Superior temporal gyrus (tissue), 1 donor: Measurements from ENCODE around the gene HELZ.
"Not testable (repeated sequence)": the region's sequence is repeated elsewhere in the genome, so short reads cannot be mapped to it uniquely, and the experiment has no call there.

ENCODE experiments used
- DNase-seq: peaks from one replicate; pipeline ENCODE4 v3.0.0-alpha.2; 2016; ENCODE audit errors: extremely low spot score

Gene HELZ

DNA sequence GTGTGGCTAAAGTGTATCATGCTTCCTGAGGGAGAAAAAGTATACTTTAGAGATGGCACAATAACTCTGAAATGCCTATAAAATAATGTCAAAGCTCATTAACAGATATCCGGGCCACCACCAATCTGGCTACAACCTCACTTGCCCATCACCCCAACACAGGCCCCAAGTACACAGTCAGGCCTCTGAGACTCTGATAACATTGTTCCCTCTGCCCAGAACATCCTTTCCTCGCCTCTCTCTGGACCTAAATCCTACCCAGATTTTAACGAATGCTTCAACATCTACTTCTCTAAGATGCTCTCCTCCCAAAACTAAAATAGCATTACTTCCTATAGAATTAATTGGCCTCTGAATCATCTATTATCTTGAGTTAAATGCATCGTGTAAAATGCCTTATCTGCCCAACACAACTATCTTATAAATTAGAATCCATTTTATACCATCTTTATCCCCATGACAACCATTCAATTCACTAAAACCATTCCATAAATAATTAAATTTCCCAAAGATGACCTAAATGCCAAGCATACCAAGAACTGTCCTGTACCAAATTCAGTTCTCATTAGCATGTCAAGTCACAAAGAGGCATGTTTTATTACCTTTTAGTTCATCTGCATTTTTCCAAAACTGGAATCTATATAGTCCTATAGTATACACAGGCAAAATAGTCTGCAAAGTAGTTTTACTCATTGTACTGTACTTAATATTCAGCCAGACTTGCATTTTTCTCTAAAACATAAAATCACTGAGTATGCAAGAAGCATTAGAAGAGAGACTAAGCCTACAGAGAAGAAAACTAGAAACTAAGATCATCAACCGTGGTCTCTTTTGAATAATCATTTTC lies 15.7 kb downstream of the HELZ start:
- no peak for DNase-seq

DNA sequence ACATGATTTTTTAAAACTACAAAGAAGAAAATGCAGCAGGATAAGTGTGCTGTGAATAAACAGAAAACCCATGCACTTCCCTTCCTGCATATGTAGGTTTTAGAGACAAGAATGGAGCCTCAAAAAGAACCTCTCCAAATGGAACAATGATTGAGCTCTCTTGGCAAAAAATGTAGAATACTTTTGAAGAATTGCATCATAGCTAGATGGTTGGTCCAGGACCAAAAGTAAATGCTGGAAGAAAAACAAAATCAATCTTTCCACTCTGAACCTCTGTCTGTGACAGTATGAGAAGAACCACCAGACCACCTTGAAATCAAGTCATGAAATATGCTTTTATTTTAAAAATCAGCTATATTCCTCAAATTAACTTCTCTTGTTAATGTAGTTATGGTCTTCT lies 17.5 kb downstream of the HELZ start:
- no peak for DNase-seq

DNA sequence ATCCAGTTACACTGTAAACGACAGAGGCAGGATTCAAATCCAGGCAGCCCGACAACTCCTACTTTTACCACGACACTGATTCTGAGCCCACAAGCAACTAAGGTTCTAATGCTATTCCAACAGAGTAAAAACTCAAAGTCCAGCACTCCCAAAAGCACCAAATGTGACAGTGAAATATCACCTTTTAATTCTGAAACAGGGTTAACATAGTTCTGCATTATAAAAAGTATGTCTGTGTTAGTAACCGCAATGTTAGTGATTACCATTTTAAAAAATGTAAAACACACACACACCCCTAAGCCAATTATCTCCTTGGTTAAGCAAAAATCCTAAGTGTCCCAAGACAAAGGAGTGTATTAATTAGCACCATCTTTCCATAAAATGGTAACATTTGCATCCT lies 19.7 kb downstream of the HELZ start:
- no peak for DNase-seq

DNA sequence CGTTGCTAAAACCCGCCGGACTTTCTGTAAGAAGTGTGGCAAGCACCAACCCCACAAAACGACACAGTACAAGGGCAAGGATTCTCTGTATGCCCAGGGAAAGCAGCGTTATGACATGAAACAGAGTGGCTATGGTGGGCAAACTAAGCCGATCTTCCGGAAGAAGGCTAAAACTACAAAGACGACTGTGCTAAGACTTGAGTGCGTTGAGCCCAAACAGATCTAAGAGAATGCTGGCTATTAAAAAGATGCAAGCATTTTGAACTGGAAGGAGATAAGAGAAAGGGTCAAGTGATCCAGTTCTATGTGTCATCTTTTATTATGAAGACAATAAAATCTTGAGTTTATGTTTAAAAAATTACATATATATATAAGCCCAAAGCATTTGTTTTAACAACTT lies 20.3 kb downstream of the HELZ start:
- no peak for DNase-seq

DNA sequence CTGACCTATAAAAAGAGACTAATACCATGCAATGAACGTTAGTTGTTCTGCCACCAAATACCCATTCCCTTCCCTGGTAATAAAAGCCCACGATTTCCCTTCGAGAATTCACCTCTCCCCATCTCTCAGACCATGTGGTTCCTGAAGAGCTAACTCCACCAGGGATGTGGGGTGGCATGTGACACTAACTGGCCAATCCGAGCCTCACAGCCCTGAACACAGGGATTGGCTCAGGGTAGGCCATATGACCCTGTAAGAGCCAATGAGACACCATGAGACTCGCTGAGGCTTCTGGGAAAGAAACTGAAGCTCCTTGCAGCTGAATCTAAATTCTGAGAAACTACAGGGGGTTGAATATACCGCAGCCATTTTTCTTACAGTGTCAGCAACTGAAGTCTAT lies 21.1 kb downstream of the HELZ start:
- DNase-seq = no peak

DNA sequence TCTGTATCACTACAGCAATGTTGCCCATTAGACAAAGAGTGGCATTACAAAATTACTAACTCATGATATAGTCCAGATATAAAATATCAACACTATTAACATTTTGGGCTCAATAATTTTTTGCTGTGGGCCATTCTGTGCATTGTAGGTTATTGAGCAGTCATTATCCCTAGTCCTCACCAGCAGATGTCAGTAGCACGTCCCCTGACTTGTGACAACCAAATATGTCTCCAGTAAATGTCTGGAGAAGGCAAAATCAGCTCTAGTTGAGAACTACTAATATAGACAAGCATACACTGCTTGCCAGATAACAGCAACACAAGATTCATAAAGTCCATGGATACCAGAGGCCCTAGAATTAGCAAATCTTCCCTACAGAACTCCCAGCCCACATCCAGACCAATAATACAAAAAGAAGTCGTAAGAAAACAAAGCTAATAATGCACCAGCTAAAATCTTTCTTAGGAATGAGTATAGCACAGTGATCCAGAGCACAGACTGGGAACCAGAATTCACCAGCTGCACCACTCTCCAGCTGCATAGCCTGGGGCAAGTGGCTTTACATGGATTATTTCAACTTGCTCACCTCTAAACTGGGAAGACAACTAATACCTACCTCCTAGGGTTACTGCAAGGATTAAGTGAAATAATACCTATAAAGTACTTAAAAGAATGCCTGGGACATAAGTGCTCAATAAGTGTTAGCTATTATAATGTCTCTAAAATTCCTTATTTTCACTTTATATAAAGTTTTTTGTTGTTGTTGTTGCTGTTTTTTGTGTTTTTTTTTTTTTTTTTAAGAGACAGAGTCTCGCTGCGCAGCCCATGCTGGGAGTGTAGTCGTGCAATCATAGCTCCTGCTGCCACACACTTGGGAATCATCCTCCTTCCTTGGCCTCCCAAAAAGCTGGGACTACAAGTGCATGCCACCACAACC lies 23.7 kb downstream of the HELZ start:
- DNase-seq = no peak

DNA sequence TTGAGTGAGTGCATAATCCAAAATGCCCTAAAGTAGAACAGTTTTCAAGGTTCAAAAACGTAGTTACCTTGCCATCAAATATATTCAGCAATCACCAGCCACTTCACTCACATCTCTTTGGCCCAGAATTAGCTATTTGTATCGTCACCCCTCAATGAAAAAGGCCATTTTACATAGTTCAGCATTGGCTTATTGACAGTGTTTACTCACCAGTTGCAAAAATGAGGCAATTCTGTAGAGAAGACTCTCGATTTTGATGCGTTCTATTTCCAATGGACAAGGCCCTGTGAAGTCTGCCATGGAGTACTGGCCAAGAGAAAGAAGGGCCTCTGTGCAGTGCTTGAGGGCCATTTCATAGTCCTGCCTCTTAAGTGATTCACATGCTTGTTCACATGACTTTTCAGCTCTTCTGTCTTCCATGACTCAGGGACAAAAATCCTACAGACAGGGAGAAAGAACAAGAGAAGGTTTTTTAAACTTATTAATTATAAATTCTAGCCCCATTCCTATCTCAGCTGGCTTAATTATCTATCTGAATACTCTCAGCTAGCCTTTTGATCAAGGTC lies 26.5 kb downstream of the HELZ start:
- peak; percentile 45 for DNase-seq

DNA sequence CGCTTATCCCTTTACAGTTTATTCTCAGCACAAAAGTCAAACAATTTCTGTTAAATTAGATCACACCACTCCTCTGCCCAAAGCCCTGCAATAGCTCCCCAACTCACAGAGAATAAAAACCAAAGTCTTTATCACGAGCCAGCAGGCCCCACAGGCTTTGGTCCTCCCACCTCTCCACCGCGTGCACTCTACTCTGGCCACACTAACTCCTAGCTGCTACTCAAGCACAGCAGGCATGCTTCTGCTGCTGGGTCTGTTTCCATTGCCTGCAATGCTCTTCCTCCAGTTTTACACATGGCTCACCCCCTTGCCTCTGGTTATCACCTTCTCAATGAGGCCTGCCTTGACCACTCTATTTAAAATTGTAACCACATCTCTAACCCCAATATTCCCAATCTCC lies 27.6 kb downstream of the HELZ start:
- no peak for DNase-seq

DNA sequence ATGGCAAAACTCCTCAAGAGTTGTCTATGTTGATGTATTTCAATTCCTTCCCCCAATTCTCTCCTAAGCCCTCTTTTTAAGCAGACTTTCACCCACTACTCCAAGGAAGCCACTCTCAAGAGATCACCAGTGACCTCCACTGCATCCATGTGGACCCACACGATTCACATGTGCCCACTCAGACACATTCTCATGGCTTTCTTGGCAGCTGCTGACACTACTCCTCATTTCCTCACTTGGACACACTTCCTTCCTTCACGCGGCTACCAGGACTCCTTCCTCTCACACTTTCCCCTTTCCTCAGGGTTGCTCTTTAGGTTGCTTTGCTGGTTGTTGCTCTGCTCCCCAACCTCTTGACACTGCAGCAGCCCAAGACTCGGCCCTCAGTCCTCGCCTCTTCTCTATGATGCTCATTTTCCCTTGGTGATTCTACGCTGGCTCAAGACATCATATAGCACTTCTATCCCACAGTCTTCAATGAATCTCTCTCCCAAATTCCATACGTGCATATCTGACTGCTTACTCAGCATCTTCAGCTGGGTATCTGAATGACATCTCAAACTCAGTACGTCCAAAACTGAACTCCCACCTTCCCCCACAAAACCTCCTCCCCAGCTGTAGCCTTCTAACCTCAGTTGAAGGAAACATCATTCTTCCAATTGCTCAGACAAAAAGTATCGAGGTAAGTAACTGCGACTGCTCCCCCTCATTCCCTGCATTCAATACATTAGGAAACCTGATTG lies 28.2 kb downstream of the HELZ start:
- DNase-seq = no peak

DNA sequence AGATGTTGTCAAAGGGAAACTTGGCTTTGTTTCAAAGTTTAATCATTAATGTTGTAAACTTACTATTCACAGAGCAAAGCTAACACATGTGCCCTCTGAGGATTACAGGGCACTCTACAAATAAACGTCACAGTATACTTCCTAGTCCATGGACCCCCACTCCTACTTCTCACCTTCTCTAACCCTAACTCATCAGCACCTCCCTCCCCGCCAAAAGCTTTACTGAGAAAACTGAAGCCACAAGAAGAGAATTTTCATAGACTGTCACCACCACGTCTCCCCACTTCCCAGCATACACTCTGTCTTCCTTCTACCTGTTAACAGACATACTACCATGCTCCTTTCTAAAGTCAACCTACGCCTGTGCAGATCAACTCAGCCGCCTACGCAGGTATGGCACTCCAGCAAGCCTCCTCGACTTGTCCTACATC lies 29.0 kb downstream of the HELZ start:
- DNase-seq = no peak

DNA sequence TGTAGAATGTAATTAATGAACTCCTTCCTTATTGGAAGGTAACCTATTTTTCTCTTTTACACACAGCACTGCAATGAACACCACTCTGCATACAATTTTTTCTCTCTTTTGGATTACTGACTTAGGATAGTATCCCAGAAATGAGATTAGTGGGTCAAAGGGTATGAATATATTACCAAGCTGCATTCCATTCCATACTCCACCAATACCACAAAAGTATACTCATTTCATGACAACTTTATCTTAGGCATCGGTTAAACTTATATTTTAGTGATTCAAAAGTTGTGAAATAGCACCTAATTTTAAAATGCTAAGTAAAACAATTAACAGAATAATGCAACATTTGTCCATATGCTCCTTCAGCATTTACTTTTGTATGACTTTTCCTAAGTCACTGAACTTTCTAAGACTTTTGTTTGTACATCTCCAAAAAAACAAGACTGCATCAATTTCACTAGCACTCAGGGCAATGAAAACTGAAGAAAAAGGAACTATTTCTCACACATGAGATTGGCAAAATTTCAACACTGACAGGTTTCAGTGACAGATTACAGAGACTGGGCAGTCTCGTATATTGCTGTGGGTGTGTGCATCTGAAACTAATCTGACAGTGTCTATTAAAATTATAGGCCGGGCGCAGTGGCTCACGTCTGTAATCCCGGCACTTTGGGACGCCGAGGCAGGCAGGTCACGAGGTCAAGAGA lies 32.1 kb downstream of the HELZ start:
- no peak for DNase-seq

DNA sequence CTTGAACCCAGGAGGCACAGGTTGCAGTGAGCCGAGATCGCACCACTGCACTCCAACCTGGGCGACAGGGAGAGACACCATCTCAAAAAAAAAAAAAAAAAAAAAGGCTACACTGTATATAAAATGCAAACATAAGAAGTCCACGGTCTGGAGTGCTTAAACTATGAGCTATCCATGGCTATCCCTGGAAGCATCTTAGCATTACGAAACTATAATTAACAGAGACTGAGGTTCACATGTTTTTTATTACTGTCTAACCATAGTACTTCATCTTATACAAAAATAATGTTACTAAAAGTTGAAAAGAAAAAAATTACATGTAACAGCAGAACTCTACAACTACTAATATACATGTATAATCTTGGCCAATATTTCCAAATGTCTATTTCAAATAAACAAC lies 32.8 kb downstream of the HELZ start:
- DNase-seq = no peak

DNA sequence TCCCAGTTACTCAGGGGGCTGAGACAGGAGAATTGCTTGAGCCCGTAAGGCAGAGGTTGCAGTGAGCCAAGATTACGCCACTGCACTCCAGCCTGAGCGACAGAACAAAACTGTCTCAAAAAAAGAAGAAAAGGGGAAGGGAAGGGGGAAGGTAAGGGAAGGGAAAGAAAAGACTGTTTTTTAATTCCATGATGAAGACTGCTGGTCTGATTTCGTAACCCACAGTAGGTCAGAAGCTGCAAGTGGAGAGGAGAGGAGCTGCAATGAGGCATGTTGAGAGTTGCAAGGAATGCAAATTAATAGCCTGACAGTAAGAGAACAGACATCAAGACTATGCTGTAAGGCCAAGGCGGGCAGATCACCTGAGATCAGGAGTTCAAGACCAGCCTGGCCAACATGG lies 33.3 kb downstream of the HELZ start:
- no peak for DNase-seq

DNA sequence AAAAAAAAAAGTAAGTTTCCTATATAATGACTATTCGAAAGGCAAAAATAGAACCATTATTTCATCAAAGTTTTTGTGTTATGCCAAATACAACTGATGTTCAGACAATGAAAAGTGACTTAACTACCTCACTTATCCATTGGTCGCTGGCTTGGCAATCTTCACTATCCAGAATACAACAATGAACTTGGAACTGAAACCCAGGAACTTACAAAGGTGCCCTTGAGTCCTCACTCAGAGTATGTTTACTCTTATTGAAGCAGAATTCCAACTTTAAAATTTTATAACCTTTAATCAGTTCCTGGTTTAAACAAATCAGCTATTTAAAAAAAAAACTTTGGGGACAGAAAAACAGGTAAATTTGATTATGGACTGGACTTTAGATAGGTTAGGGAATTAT lies 34.1 kb downstream of the HELZ start:
- no peak for DNase-seq

DNA sequence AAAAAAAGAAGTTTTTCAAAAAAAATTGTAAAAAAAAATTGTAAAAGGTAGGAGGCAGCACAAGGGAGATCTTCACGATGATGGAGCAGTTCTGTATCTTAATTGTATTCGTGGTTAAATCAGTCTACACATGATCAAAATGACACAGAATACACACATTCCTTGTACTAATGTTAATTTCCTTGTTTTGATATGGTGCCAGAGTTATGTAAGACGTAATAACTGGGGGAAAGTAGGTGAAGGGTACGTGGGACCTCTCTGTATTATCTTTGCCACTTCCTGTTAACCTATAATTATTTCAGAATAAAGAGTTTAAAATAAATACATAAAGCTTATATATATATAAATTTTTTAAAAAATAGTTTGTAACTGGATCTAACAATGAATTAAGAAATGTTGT lies 36.8 kb downstream of the HELZ start:
- no peak for DNase-seq

DNA sequence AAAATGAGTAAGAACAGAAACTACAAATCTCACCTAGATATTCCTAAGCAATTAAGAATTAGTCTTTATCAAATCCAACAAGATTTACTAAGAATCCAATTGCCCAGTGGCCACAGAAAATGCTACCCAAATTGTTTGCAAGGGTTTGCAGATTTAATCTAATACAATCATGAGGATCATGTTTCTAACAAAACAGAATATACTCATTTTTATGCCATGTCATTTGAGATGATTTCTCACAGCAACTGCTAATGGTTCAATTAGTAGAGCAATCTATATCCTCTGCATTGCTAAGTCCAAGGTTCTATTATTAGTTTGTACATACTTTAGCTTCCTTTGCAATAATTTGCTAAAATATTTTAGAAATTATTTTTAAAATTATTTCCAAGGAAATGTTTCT lies 41.2 kb downstream of the HELZ start:
- DNase-seq = no peak

DNA sequence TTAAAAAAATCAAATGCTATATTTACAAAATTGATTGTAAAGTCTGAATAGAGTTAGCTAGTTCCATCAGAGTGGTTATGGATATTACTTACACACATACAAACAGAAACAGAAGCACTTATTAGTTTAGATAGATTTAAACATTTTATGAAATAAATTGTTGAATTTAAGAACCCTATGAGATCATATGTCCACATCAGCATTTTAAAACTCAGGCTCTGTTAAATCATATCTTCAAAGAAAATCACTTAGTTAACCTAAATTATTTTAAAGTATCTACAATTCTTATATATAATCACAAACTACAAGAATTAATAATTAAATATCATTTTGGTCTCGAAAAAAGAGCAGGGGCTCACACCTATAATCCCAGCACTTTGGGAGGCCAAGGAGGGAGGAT lies 42.5 kb downstream of the HELZ start:
- DNase-seq = no peak

DNA sequence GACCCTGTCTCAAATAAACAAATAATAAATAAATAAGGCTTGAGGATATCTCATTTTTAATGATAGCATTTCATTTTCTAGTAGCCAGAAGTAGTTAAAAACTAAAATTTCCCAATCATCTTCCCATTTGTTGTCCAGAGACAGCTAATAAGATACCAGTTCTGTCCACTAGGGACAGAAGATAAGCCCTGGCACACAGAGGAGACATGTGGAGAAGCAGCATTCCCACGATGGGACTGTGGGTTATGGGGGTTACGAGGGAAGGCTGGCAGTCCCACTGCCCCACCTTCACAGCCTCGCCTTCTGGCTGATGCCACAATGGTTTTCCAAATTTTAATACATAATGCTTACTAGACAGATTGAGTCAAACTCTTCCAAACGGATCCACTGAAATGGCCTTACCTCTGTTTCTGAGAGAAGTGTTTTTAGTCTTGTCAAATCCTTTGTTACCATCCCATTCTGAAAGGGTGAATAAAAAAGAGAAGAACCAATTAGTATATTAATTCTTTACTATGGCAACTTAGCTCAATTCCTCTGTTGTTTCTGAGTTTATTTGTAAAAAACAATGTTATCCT lies 44.2 kb downstream of the HELZ start:
- DNase-seq = no peak

DNA sequence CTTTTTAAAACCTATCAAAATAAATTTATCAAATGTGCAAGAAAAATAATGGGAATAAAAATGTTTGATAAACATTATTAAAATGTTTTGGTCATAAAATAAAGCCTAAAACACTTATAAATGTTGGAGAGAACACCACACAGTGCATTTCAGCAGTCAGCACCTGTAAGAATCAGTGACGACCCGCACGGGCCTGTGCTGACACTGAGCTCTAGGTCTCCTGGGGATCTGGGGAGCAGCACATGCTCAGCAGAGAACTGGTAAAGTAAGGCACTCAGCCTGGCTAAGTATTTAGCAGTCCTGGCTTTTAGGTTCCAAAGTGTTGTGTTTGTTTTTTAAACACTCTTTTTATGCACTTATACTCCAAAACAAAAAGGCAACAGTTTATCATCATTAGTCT lies 46.9 kb downstream of the HELZ start:
- no peak for DNase-seq

DNA sequence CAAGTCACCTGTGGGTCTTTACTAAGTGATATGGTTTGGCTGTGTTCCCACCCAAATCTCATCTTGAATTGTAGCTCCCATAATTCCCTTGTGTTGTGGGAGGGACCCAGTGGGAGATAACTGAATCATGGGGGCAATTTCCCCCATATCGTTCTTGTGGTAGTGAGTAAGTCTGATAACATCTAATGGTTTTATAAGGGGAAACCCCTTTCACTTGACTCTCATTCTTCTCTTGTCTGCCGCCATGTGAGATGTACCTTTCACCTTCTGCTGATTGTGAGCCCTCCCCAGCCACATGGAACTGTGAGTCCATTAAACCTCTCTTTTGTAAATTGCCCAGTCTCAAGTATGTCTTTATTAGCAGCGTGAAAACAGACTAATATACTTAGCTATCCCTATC lies 48.0 kb downstream of the HELZ start:
- DNase-seq = not testable (repeated sequence)

DNA sequence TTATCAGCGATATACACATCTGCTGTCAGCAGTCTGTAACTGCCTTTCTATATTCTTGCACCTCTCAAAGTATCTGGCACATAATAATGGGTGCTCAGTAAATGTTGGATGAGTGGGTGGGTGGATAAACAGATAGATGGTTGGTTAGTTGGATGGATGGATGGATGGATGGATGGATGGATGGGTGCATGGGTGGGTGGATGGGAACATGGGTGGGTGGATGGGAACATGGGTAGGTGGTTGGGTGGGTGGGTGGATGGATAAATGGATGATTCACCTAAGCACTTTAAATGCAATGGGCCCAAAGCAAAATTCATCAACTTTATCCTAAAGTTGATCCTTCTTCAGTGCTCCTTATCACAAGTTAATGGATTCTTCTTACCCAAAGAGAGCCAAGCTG lies 48.6 kb downstream of the HELZ start:
- DNase-seq = no peak
